ENCODE results near the gene SYS1.

DNA sequence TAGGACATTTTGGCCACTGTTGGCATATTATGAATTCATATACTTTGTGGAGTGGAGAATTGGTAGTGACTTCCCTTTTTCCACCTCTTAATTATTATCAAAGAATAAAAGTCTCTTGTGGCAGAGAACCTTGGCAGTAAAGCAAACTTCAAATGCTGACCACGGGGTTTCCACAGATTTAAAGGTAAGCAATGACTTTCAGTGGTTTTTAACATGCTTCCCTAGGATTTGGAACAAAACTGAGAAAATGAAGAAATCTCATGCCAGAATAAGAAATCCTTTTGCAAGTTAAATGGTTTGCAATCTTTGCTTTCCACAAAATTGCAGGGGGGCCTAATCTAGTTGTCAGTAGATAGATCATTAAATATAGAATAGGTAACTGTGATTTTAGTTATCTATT lies 12.7 kb upstream of the SYS1 start:
- TF ChIP-seq POLR2AphosphoS5 (IDR thresholded peaks at IDR 0.05; ENCODE audit: low read depth, low read length), result no peak
- TF ChIP-seq, protein P1, sequence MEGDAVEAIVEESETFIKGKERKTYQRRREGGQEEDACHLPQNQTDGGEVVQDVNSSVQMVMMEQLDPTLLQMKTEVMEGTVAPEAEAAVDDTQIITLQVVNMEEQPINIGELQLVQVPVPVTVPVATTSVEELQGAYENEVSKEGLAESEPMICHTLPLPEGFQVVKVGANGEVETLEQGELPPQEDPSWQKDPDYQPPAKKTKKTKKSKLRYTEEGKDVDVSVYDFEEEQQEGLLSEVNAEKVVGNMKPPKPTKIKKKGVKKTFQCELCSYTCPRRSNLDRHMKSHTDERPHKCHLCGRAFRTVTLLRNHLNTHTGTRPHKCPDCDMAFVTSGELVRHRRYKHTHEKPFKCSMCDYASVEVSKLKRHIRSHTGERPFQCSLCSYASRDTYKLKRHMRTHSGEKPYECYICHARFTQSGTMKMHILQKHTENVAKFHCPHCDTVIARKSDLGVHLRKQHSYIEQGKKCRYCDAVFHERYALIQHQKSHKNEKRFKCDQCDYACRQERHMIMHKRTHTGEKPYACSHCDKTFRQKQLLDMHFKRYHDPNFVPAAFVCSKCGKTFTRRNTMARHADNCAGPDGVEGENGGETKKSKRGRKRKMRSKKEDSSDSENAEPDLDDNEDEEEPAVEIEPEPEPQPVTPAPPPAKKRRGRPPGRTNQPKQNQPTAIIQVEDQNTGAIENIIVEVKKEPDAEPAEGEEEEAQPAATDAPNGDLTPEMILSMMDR (IDR thresholded peaks at IDR 0.05; ENCODE audit: control extremely low read depth in 1 of 3, insufficient read depth in 1 of 3, low read depth in 1 of 3, low read length in 3 of 3), result no peak
- no peak for TF ChIP-seq JUND (IDR thresholded peaks at IDR 0.05; ENCODE audit: low read length)
- TF ChIP-seq JUN (IDR thresholded peaks at IDR 0.05; ENCODE audit: low read depth, low read length), result no peak
- no peak for TF ChIP-seq YY1 (IDR thresholded peaks at IDR 0.05; ENCODE audit: low read depth, low read length)

All from H1 (cell line).